Stimulated activated CD8-positive, alpha-beta memory T cell treated with anti-CD3 and anti-CD28 coated beads, Interleukin-4, amount 100 ng/mL, for 24 hours (primary cell): Measurements from ENCODE around the gene ADAM8.
"Not testable (repeated sequence)": the region's sequence is repeated elsewhere in the genome, so short reads cannot be mapped to it uniquely, and the experiment has no call there.

Experiments used
- DNase-seq: peaks from one replicate; pipeline ENCODE4 v3.0.0-alpha.2; 2020; ENCODE audit warnings: low read depth

Gene ADAM8

DNA sequence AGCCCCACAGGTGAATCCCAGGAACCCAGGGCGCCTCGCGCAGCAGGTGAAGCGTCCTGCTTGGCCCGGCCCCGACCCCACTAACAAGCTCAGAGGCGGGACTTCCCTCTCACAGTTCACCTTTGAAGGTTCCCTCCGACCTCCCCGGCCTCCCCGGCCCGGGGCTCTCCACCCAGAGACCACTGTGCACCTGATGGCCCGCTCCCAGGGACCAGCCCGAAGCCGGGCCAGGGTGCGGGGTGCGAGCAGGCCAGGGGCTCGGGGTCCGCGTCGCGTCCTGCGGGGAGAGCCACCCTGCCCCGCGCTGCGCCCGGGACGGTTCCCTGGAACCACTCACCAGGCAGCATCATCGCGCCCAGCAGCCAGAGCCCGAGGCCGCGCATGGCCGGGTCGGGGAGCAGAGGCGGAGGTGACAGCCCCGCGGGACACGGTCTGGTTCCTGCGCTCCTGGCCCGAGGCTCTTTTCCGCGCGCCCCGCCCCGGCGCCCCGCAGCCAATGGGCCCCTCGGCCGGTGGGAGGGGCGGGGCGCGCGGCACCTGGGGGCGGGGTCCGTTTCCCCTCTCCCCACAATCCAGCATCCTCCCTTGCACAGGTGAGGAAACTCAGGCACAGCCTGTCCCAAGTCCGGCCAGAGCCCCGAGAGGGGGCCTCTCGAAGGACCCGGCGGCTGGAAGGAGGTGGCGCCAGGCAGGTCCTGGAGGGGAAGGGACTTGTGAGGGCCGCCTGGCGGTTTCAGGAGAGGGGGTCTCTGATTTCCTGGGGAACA is at the start of gene ADAM8:
Gene ADAM8 (minus strand): TSS at position 434 of the 767 bp plus-strand sequence. CDS start 51 bp downstream, at position 383.
- DNase-seq = peak; percentile 63

GRCh38 chr10:133326223-133326551 is 49.5 kb upstream of the ADAM8 start:
- no peak for DNase-seq

DNA sequence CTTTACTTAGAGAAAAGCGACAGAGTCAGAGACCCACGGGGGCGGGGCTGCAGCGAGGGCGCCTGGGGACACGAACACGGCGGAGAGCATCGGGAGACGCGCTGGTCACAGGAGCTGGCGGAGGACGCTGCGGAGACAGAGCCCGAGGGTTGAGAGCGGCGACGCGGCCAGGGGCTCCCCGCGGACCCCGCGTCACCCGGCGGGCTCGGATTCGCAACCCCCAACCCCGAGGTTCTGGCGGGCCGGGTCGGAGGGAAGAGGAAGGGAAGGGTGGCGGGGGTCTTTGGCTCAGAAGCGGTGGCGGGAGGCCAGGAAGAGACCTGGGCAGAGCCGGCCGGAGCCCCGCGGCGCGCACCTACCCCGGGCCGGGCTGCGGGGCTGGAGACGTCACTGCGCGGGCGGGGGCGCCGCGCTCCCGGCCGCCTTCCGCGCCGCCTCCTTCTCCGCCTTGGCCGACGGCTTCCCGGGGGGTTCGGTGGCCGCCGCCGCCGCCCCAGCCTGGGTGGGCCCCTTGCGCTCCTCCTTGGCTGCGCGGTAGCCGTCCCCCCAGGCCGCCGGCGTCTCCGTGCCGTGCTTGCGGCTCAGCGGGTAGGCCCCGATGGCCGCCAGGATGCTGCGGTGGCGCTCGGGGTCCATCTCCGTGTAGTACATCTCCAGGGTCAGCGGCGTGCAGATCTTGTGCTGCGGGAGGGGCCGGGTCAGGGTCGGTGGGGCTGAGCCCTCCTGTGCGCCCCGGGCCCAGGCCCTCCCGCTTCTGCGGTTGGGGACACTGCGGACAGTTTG is 49.0 kb upstream of the ADAM8 start:
- DNase-seq = no peak

GRCh38 chr10:133324857-133325260 is 48.2 kb upstream of the ADAM8 start:
- no peak for DNase-seq

DNA sequence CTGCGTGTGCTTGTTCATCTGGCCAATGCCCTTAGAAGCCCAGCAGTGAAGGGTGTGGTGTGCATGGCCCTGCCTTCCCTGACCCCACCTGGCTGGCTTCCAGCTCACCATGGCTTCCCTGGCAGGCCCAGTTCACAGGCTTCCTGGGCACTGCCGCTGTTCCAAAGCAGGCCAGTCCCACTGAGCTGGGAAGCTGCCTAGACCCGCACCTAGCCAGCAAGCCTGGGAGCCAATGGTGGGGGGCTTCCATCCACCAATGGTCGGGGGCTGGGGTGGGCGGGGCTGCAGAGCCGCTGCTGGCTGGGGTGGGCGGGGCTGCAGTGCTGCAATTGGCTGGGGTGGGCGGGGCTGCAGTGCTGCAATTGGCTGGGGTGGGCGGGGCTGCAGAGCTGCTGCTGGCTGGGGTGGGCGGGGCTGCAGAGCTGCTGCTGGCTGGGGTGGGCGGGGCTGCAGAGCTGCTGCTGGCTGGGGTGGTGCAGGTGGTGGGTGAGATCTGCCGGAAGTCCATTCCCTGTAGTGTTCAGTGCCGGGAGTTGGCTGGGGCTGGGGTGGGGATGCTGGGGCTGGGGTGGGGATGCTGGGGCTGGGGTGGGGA is 47.6 kb upstream of the ADAM8 start:
- DNase-seq = peak; percentile 51

DNA sequence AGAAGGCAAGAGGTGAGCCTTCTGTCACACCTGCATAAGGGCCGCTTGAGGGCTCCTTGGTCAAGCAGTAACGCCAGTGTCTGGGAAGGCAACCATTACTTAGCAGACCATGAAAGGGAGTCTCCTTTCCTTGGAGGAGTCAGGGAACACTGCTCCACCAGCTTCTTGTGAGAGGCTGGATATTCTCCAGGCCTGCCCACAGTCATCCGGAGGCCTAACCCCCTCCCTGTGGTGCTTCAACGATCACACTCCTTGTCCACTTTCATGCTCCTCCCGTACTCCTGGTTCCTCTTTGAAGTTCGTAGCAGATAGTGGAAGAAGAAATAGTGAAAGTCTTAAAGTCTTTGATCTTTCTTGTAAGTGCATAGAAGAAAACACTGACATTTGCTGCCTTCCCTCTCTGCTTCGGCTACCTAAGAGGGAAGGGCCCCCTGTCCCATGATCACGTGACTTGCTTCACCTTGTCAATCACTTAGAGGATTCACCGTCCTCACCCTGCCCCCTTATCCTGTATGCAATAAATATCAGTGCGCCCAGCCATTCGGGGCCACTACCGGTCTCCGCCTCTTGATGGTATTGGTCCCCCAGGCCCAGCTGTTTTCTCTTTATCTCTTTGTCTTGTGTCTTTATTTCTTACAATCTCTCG is 45.5 kb upstream of the ADAM8 start:
- not testable (repeated sequence) for DNase-seq

- DNase-seq = not testable (repeated sequence)
These were observed 44.3 kb upstream of the ADAM8 start for GRCh38 chr10:133320852-133321422.

DNA sequence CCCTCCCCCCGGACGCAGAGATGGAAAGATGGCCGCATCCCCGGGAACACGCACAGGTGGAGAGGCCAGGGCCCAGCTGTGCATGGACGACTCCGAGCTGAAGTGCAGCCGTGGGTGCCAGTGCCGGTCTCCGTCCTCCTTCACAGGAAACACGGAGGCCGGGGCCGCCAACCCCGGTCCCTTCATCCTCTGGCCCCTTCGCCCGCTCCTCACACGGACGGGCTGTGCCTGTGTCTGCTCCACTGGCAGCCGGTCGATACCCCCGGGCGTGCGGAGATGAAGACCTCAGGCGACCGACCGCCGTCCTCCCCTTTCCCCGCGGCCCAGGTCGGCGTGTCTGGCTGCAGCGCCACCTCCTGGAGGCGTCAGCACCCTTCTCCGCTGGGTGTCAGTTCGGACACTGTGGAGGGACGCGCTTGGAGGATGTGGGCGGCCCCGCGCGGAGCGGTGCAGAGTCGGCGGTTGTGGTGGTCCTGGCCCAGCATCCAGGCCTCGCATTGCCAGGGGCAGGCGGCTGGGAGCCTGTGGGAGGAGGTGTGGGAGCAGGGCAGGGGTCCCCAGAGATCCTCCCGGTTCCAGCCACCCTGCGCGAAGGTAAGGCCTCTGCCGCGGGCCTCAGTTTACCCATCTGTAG is 41.9 kb upstream of the ADAM8 start:
- peak; percentile 48 for DNase-seq

DNA sequence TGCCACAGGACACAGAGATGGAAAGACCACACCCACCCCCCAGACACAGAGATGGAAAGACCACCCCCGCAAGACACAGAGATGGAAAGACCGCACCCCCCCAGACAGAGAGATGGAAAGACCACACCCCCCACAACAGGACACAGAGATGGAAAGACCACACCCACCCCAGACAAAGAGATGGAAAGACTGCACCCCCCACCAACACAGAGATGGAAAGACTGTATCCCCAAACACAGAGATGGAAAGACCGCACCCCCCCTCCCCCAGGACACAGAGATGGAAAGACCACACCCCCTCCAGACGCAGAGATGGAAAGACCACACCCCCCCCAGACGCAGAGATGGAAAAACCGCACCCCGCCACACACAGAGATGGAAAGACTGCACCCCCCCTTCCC is 40.1 kb upstream of the ADAM8 start:
- DNase-seq = no peak

GRCh38 chr10:133316266-133316665 is 39.6 kb upstream of the ADAM8 start:
- DNase-seq = no peak

DNA sequence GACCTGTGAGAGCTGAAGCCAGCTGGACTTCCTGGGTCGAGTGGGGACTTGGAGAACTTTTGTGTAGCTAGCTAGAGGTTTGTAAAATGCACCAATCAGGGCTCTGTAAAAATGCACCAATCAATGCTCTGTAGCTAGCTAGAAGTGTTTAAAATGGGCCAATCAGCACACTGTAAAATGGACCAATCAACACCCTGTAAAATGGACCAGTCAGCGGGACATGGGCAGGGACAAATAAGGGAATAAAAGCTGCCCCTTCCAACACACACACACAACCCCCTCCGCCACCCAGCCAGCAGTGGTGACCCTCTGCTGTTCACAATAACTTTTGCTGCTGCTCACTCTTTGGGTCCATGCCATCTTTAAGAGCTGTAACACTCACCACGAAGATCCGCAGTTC is 39.2 kb upstream of the ADAM8 start:
- no peak for DNase-seq

DNA sequence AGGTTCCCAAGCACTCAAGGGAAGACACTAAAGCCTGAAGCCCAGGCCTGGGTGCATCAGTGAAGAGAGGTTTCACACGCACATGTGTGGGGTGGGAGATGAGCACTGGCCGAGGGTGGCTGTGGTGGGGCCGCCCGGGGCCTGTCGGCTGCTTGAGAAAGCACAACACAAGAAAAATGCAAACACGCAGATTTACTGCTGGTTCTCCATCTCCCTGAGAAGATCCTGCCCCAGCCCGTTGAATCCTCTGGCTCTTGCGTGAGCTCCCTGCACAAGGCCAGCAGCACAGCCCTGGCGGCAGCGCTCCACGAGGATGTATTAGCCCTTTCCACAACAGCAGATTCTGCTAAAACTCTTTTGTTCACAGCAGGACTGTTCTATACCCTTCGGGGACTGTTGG is 38.2 kb upstream of the ADAM8 start:
- no peak for DNase-seq

- DNase-seq = no peak
These were observed 36.5 kb upstream of the ADAM8 start for GRCh38 chr10:133313192-133313591.

DNA sequence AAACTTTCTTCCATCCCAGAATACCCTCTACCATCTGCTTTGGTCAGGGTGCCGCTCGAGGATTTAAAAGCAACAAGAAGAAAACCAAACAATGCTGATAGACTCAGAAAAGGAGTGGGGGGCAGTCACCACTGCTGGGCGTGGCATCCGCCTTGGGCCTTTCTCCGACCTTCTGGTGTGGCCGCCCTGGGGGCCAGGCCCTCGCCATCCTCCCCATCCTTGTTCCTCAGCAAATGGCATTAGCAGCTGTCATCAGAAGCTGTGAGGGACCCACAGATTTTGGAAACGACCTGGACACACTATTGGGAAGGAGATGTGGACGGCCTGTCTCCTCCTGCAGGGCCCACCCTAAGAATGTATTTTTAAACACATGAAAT is 36.1 kb upstream of the ADAM8 start:
- no peak for DNase-seq

- DNase-seq = no peak
These were observed 35.5 kb upstream of the ADAM8 start for GRCh38 chr10:133312016-133312768.

- no peak for DNase-seq
These were observed 34.9 kb upstream of the ADAM8 start for GRCh38 chr10:133311570-133311969.

GRCh38 chr10:133310789-133311188 is 34.1 kb upstream of the ADAM8 start:
- no peak for DNase-seq

DNA sequence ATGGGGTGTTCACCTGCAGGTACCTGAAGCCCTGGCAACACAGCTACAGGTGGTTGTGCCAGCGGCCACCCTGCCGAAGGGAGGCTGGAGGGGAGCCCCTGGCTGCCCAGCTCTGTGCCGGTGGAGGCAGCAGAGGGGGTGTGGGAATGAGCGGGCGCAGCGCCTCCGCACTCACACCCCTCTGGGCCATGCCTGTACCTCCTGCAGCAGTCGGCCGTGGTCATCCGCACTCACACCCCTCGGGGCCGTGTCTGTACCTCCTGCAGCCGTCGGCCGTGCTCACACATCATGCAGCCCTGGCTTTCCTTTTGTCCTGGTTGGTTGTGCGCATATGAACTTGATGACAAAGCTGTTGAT is 33.7 kb upstream of the ADAM8 start:
- DNase-seq = no peak

DNA sequence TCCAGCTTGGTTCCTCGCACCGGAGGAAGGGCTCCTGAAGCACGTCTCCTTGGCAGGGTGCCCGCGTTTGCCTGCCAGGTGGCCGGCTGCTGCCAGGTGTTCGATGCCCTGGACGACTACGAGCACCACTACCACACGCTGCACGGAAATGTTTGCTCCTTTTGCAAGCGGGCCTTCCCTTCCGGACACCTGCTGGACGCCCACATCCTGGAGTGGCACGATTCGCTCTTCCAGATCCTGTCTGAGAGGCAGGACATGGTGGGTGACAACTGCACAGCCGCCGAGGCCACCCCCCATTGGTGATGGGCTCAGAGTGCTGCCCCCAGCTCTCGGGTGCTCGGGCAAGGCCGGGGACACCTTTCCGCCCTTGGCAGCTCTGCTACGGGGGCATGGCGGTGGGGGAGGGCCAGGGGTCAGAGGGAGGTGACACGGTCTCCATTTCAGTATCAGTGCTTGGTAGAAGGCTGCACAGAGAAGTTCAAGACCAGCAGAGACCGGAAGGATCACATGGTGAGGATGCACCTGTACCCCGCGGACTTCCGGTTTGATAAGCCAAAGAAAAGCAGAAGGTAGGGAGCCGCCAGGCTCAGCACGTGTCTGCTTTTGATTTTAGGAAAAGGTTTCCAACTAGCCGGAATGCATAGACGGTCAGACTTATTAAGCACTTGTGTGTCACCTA is 33.2 kb upstream of the ADAM8 start:
- no peak for DNase-seq

DNA sequence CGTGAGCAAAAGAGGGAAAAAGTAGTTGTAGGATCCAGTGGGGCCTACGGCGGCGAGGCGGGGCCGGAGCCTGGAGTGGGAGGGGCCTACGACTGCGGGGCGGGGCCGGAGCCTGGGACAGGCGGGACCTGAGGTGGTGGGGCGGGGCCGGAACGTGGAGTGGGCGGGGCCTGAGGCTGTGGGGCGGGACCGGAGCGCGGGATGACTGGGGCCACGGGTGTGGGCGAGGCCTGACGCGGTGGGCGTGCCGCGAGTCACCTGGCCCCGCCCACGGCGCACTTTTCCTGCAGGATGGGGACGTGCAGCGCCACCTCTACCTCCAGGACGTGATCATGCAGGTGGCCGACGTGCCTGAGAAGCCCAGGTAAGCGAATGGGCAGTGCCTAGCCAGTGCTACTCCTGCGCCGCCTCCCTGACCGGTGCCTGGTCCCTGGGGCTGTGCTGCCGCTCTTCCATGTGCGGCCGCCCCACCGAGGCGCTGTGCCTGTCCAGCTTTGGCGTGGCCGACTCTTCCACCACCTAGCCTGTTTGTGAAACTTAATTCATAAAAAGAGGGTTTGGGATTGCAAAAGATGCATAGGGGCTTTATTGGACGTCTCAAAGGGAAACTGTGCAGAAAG is 32.5 kb upstream of the ADAM8 start:
- peak; percentile 87 for DNase-seq
